Lower leg skin (tissue), 3 donors: Measurements from ENCODE around the gene UPK2.

Experiments used
- POLR2A ChIP-seq, 2 donors: fragments of 450-650 bp; IDR thresholded peaks; one replicate each; pipeline ENCODE4 v1.6.1; 2016 to 2017; ENCODE audit warnings: antibody characterized with exemption in 2 of 2, mild to moderate bottlenecking in 1 of 2, moderate library complexity in 1 of 2
- TF ChIP-seq, protein P1 (sequence below), 3 donors: fragments of 450-650 bp; IDR thresholded peaks; one replicate each; pipeline ENCODE4 v1.5.1; 2016; ENCODE audit warnings: antibody characterized with exemption in 3 of 3, mild to moderate bottlenecking in 3 of 3, moderate library complexity in 2 of 3

DNA sequence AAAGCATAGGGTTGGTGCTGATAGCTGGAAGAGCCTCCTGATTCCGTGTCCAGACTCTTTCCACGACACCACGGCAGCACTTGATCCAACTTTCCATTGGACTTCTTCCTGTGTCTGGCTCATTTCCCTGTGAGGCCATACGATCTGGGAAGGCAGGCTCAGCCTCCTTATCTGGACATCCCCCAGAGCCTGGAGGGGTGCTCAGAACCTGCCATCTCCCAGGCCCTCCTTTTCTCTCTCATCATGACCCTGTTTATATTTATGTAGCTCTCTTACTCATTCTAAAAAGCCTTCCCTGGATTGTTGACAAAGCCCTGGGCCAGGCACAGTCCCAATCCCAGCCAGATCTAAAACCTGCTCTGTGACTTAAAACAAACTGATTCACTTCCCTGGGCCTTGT is 22.6 kb upstream of the UPK2 start:
- no peak for TF ChIP-seq POLR2A (IDR thresholded peaks at IDR 0.05)
- TF ChIP-seq, protein P1, sequence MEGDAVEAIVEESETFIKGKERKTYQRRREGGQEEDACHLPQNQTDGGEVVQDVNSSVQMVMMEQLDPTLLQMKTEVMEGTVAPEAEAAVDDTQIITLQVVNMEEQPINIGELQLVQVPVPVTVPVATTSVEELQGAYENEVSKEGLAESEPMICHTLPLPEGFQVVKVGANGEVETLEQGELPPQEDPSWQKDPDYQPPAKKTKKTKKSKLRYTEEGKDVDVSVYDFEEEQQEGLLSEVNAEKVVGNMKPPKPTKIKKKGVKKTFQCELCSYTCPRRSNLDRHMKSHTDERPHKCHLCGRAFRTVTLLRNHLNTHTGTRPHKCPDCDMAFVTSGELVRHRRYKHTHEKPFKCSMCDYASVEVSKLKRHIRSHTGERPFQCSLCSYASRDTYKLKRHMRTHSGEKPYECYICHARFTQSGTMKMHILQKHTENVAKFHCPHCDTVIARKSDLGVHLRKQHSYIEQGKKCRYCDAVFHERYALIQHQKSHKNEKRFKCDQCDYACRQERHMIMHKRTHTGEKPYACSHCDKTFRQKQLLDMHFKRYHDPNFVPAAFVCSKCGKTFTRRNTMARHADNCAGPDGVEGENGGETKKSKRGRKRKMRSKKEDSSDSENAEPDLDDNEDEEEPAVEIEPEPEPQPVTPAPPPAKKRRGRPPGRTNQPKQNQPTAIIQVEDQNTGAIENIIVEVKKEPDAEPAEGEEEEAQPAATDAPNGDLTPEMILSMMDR (IDR thresholded peaks at IDR 0.05) = no peak
